HCT116 (cell line): Measurements from ENCODE around the gene OR5B21. TPM values are rescaled to one million over a fixed set of nuclear protein-coding genes. Genes with fewer than 3 reads are reported as not detected.

Experiments used
- ATAC-seq: fragments of 200-7000 bp; cut with Tn5 transposase; 2 replicates; pipeline ENCODE4 v1.9.1; 2020; ENCODE audit warnings: mild to moderate bottlenecking, moderate library complexity
- Bru-seq: library from RNA; stranded (reverse); fragments of 400-500 nt; gene quantifications from one replicate; lab custom pipeline; 2021; lab: Mats Ljungman, UMichigan
- BruChase-seq, 2 experiments: library from RNA; stranded (reverse); fragments of 400-500 nt; gene quantifications; one replicate each; lab custom pipeline; 2021; lab: Mats Ljungman, UMichigan
- BruUV-seq: library from RNA; stranded (reverse); fragments of 400-500 nt; replicated peaks from 2 replicates; lab custom pipeline; 2021; lab: Mats Ljungman, UMichigan
- CTCF ChIA-PET: fragments of 300-600 bp; sonication (Branson Sonifier 250); formaldehyde crosslinking; loops from one replicate; lab custom pipeline; 2021; ENCODE audit warnings: antibody characterized with exemption; lab: Charles Lee
- POLR2A ChIA-PET: fragments of 300-600, 350-600 bp; sonication (Branson Sonifier 250); formaldehyde crosslinking; loops from one replicate; lab custom pipeline; 2021; ENCODE audit warnings: antibody characterized with exemption; lab: Charles Lee
- RAD21 ChIA-PET, 2 experiments: fragments of 300-600 bp; sonication (Branson Sonifier 250); formaldehyde crosslinking; loops; one replicate each; lab custom pipeline; 2023; ENCODE audit warnings: low total read pairs in 2 of 2; ENCODE audit not compliant: uncharacterized antibody in 2 of 2, unreplicated experiment in 2 of 2, low non-redundant PET in 1 of 2; lab: Charles Lee
- DNase-seq: peaks from one replicate; pipeline ENCODE4 v3.0.0-alpha.2; 2010; ENCODE audit warnings: low read depth, low spot score
- H2AFZ ChIP-seq: fragments of 200-600 bp; shearing (Covaris generic), sonication (generic); 2 replicates; pipeline ENCODE4 v1.6.1; 2017; ENCODE audit warnings: low read depth, mixed run types, mixed read lengths, antibody characterized with exemption, low read length; ENCODE audit not compliant: poor library complexity, severe bottlenecking
- H3K27ac ChIP-seq: 2 replicates; pipeline ENCODE4 v1.5.1; 2012; ENCODE audit warnings: low read depth, low read length
- H3K27me3 ChIP-seq: fragments of 200-600 bp; sonication (generic); 2 replicates; pipeline ENCODE4 v1.6.1; 2016; ENCODE audit warnings: mixed run types, low read length, mixed read lengths; ENCODE audit not compliant: insufficient read depth
- H3K36me3 ChIP-seq, 2 experiments: fragments of 200-500 bp in 1 of 2; fragments of 200-600 bp in 1 of 2; sonication (Bioruptor generic) in 1 of 2; sonication (generic) in 1 of 2; 2 replicates each; pipeline versions ENCODE4 v1.5.1 to v1.6.1; 2014 to 2016; ENCODE audit warnings: low read length in 2 of 2, inconsistent platforms in 1 of 2, mixed read lengths in 1 of 2, mixed run types in 1 of 2; ENCODE audit not compliant: insufficient read depth in 2 of 2, control insufficient read depth in 1 of 2
- H3K4me1 ChIP-seq, 2 experiments: fragments of 200-600 bp in 1 of 2; sonication (generic) in 1 of 2; 2 replicates each; pipeline versions ENCODE4 v1.5.1 to v1.6.1; 2012 to 2017; ENCODE audit warnings: low read length in 2 of 2, inconsistent platforms in 1 of 2, mild to moderate bottlenecking in 1 of 2, mixed read lengths in 1 of 2, mixed run types in 1 of 2, moderate library complexity in 1 of 2; ENCODE audit not compliant: insufficient read depth in 2 of 2, control insufficient read depth in 1 of 2
- H3K4me2 ChIP-seq: fragments of 200-600 bp; sonication (generic); 2 replicates; pipeline ENCODE4 v1.6.1; 2017; ENCODE audit warnings: mixed run types, low read length, mixed read lengths
- H3K4me3 ChIP-seq, 2 experiments: fragments of 200-600 bp in 1 of 2; sonication (generic) in 1 of 2; replicated peaks in 1 of 2; 2 replicates each; pipeline ENCODE4 v1.5.1; 2011 to 2016; ENCODE audit warnings: low read length in 2 of 2, control low read depth in 1 of 2, low read depth in 1 of 2, mild to moderate bottlenecking in 1 of 2, mixed read lengths in 1 of 2, mixed run types in 1 of 2
- H3K79me2 ChIP-seq: fragments of 200-600 bp; sonication (generic); 2 replicates; pipeline ENCODE4 v1.6.1; 2017; ENCODE audit warnings: mild to moderate bottlenecking, mixed run types, low read length, moderate library complexity, mixed read lengths; ENCODE audit not compliant: insufficient read depth
- H3K9ac ChIP-seq: fragments of 200-600 bp; sonication (generic); 2 replicates; pipeline ENCODE4 v1.6.1; 2016; ENCODE audit warnings: low read length, mixed read lengths
- H3K9me2 ChIP-seq: fragments of 200-600 bp; sonication (generic), shearing (Covaris generic); 2 replicates; pipeline ENCODE4 v1.6.1; 2017; ENCODE audit warnings: mixed run types, mild to moderate bottlenecking, moderate library complexity; ENCODE audit not compliant: insufficient read depth
- H3K9me3 ChIP-seq, 2 experiments: fragments of 200-500 bp in 1 of 2; fragments of 200-600 bp in 1 of 2; sonication (Bioruptor generic) in 1 of 2; sonication (generic) in 1 of 2; 2 replicates each; pipeline ENCODE4 v1.6.1; 2014 to 2017; ENCODE audit warnings: low read length in 2 of 2, mixed read lengths in 2 of 2, inconsistent platforms in 1 of 2, low read depth in 1 of 2, mild to moderate bottlenecking in 1 of 2, mixed run types in 1 of 2, moderate library complexity in 1 of 2; ENCODE audit not compliant: control insufficient read depth in 1 of 2, insufficient read depth in 1 of 2
- H4K20me1 ChIP-seq: fragments of 200-600 bp; sonication (generic), shearing (Covaris generic); 2 replicates; pipeline ENCODE4 v1.6.1; 2017; ENCODE audit warnings: mixed run types, mild to moderate bottlenecking, moderate library complexity; ENCODE audit not compliant: insufficient read depth
- CEBPB ChIP-seq: IDR thresholded peaks from 2 replicates; pipeline ENCODE4 v1.6.1; 2012; ENCODE audit warnings: low read depth
- ELF1 ChIP-seq: IDR thresholded peaks from 2 replicates; pipeline ENCODE4 v1.6.1; 2012; ENCODE audit warnings: low read depth, borderline replicate concordance
- EZH2 ChIP-seq: fragments of 200-600 bp; sonication (generic); IDR thresholded peaks from 2 replicates; pipeline ENCODE4 v1.6.1; 2017; ENCODE audit warnings: antibody characterized with exemption, mixed run types
- EZH2phosphoT487 ChIP-seq: fragments of 200-600 bp; IDR thresholded peaks from 2 replicates; pipeline ENCODE4 v1.6.1; 2018; ENCODE audit warnings: antibody characterized with exemption, borderline replicate concordance
- JUND ChIP-seq: IDR thresholded peaks from 2 replicates; pipeline ENCODE4 v1.6.1; 2012
- RAD21 ChIP-seq: IDR thresholded peaks from 2 replicates; pipeline ENCODE4 v1.6.1; 2012; ENCODE audit warnings: low read depth, mild to moderate bottlenecking
- SIN3A ChIP-seq: IDR thresholded peaks from 2 replicates; pipeline ENCODE4 v1.6.1; 2012; ENCODE audit warnings: low read depth
- SP1 ChIP-seq: IDR thresholded peaks from 2 replicates; pipeline ENCODE4 v1.6.1; 2012; ENCODE audit warnings: low read depth
- SRF ChIP-seq: IDR thresholded peaks from 2 replicates; pipeline ENCODE4 v1.6.1; 2012; ENCODE audit warnings: low read depth
- TCF7L2 ChIP-seq: IDR thresholded peaks from 2 replicates; pipeline ENCODE4 v1.7.0; 2011; ENCODE audit warnings: borderline replicate concordance, inconsistent platforms; ENCODE audit not compliant: insufficient read depth, insufficient read length; ENCODE audit errors: extremely low read depth
- YY1 ChIP-seq: IDR thresholded peaks from 2 replicates; pipeline ENCODE4 v1.6.1; 2011; ENCODE audit warnings: low read length, low read depth, moderate library complexity, mild to moderate bottlenecking; ENCODE audit not compliant: insufficient replicate concordance; ENCODE audit errors: extremely low read depth
- intact Hi-C: fragments of 100-400 bp; cut with micrococcal nuclease; formaldehyde crosslinking; loops from 2 replicates; pipeline ENCODE4 v1.10.0; 2022
- long read RNA-seq: library from polyadenylated mRNA; unstranded; transcript quantifications from one replicate; pipeline ENCODE4 v2.0.0, GENCODE V29; 2021; ENCODE audit not compliant: unreplicated experiment
- polyA plus RNA-seq: library from polyadenylated mRNA; unstranded; fragments of >200 nt; gene quantifications from 2 replicates; pipeline ENCODE4 v1.2.1, GENCODE V29; 2012; ENCODE audit warnings: missing spikeins
- total RNA-seq: library from RNA; stranded (reverse); gene quantifications from one replicate; pipeline ENCODE4 v1.2.1, GENCODE V29; 2021; ENCODE audit not compliant: unreplicated experiment
- TF ChIP-seq, protein P1 (sequence below): IDR thresholded peaks from 2 replicates; pipeline ENCODE4 v1.6.1; 2011; ENCODE audit warnings: mild to moderate bottlenecking, low read length, moderate library complexity; ENCODE audit not compliant: insufficient replicate concordance; ENCODE audit errors: extremely low read depth
- TF ChIP-seq, protein P2 (sequence below): IDR thresholded peaks from 2 replicates; pipeline ENCODE4 v1.6.1; 2012; ENCODE audit warnings: low read depth
- TF ChIP-seq, protein P3 (sequence below): IDR thresholded peaks from 2 replicates; pipeline ENCODE4 v1.6.1; 2012

The OR5B21 gene
- total RNA-seq, result not detected
- not detected in 2 replicates for polyA plus RNA-seq
- Bru-seq, nascent RNA, result not detected
- BruChase-seq, experiment 1, labeled RNA remaining after a 6-hour chase, result not detected
- BruChase-seq, experiment 2, labeled RNA remaining after a 2-hour chase, result not detected
- long read RNA-seq, result 0 reads

DNA sequence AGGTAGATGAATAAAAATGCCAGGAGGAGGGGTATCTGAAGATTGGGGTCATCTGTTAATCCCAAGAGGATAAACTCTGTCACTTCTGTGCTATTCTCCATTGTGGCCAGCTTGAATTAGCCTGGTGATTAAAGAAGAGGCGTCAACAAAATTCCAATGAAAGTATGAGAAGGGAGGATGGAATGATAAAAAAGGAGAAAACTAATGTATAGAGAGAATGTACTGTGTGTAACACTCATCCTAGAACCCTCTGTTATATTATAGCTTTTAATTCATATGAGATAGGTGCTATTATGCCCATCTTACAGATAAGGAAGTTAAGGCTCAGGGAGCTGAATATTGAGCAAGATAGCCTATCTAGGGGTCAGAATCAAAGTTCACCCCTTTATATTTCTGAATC lies at the start of gene OR5B21:
TSS of gene OR5B21 (minus strand) at position 101 of the 400 bp plus-strand sequence. CDS start at position 101, 0 bp downstream.
- ChIA-PET CTCF (no interaction called here), RAD21 (no interaction called here), POLR2A (no interaction called here)
- 0 out of 2 replicates have a peak, but pooled peaks cover 2% of the 10 kb centered on the region for H3K27me3 ChIP-seq
- no peaks in the 10 kb centered on the region for H4K20me1 ChIP-seq
- DNase-seq (no peak), ATAC-seq (no peak)
- no peaks in the 10 kb centered on the region for H3K9me3 ChIP-seq
- no peak within 1 kb of the TSS for H3K9ac ChIP-seq
- no peak for TF ChIP-seq SRF
- TF ChIP-seq, protein P1, sequence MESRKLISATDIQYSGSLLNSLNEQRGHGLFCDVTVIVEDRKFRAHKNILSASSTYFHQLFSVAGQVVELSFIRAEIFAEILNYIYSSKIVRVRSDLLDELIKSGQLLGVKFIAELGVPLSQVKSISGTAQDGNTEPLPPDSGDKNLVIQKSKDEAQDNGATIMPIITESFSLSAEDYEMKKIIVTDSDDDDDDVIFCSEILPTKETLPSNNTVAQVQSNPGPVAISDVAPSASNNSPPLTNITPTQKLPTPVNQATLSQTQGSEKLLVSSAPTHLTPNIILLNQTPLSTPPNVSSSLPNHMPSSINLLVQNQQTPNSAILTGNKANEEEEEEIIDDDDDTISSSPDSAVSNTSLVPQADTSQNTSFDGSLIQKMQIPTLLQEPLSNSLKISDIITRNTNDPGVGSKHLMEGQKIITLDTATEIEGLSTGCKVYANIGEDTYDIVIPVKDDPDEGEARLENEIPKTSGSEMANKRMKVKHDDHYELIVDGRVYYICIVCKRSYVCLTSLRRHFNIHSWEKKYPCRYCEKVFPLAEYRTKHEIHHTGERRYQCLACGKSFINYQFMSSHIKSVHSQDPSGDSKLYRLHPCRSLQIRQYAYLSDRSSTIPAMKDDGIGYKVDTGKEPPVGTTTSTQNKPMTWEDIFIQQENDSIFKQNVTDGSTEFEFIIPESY, result no peak
- TF ChIP-seq ELF1, result no peak
- no peak for TF ChIP-seq CEBPB
- TF ChIP-seq EZH2, result no peak
- TF ChIP-seq RAD21, result no peak
- TF ChIP-seq YY1, result no peak
- no peak for TF ChIP-seq SIN3A
- TF ChIP-seq, protein P2, sequence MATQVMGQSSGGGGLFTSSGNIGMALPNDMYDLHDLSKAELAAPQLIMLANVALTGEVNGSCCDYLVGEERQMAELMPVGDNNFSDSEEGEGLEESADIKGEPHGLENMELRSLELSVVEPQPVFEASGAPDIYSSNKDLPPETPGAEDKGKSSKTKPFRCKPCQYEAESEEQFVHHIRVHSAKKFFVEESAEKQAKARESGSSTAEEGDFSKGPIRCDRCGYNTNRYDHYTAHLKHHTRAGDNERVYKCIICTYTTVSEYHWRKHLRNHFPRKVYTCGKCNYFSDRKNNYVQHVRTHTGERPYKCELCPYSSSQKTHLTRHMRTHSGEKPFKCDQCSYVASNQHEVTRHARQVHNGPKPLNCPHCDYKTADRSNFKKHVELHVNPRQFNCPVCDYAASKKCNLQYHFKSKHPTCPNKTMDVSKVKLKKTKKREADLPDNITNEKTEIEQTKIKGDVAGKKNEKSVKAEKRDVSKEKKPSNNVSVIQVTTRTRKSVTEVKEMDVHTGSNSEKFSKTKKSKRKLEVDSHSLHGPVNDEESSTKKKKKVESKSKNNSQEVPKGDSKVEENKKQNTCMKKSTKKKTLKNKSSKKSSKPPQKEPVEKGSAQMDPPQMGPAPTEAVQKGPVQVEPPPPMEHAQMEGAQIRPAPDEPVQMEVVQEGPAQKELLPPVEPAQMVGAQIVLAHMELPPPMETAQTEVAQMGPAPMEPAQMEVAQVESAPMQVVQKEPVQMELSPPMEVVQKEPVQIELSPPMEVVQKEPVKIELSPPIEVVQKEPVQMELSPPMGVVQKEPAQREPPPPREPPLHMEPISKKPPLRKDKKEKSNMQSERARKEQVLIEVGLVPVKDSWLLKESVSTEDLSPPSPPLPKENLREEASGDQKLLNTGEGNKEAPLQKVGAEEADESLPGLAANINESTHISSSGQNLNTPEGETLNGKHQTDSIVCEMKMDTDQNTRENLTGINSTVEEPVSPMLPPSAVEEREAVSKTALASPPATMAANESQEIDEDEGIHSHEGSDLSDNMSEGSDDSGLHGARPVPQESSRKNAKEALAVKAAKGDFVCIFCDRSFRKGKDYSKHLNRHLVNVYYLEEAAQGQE, result no peak
- no peak for TF ChIP-seq JUND
- TF ChIP-seq, protein P3, sequence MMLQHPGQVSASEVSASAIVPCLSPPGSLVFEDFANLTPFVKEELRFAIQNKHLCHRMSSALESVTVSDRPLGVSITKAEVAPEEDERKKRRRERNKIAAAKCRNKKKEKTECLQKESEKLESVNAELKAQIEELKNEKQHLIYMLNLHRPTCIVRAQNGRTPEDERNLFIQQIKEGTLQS, result no peak
- TF ChIP-seq SP1, result no peak
- no peak for TF ChIP-seq TCF7L2
- TF ChIP-seq EZH2phosphoT487, result no peak
- H3K4me2 ChIP-seq, result no peak within 1 kb of the TSS
- no peaks in the 10 kb centered on the region for H3K36me3 ChIP-seq
- no peaks in the 10 kb centered on the region for H3K4me1 ChIP-seq
- no peak within 1 kb of the TSS for H2AFZ ChIP-seq
- no peaks in the 10 kb centered on the region for H3K9me2 ChIP-seq
- BruUV-seq, result no TSS peak
- H3K27ac ChIP-seq, result no peak within 1 kb of the TSS
- H3K4me3 ChIP-seq, result no peak within 1 kb of the TSS
- H3K79me2 ChIP-seq, result no peaks in the 10 kb centered on the region
- intact Hi-C loops, result no loop called here
